HPDE6-E6E7 (cell line): ENCODE results near the gene CCDC91.
"Not testable (repeated sequence)": the region's sequence is repeated elsewhere in the genome, so short reads cannot be mapped to it uniquely, and the experiment has no call there.

ENCODE experiments used
- DNase-seq: peaks from one replicate; pipeline ENCODE4 v3.0.0; 2011; ENCODE audit warnings: missing footprints; ENCODE audit errors: extremely low spot score

CCDC91 gene

DNA sequence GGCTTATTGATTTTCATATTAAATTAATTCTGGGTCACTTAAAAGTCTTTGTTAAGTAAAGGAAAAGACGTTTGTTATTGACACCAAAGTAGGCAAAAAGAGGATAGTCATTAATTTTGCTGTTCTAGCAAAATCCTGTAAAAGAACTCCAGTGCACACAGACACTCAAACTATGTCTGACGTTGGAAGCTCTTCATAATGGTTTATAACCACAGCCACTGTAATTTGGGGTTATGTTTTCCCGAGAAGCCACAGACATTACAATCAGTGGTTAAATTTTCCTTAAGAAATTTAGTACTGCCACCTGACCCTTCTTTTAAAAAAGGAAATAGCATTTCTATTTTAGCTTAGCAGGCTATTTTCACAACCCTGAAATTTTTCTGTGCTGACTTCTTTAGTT is 267.5 kb downstream of the CCDC91 start:
- DNase-seq: no peak

- DNase-seq: no peak
Observed at GRCh38 chr12:28459481-28459880, 269.2 kb downstream of the CCDC91 start.

- DNase-seq: no peak
Observed at GRCh38 chr12:28460420-28461130, 270.3 kb downstream of the CCDC91 start.

GRCh38 chr12:28463396-28463795 is 273.1 kb downstream of the CCDC91 start:
- no peak for DNase-seq

DNA sequence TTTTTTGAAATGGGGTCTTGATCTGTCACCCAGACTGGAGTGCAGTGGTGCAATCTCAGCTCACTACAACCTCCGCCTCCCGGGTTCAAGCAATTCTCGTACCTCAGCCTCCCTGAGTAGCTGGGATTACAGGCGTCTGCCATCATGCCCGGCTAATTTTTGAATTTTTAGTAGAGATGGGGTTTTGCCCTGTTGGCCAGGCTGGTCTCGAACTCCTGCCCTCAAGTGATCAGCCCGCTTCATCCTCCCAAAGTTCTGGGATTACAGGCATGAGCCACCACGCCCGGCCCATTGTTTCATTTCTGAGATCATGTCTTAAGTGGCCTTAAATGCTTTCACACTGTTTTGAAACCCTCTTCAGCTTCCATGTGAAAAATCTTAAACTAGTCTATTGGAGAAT is 281.5 kb downstream of the CCDC91 start:
- DNase-seq: not testable (repeated sequence)

DNA sequence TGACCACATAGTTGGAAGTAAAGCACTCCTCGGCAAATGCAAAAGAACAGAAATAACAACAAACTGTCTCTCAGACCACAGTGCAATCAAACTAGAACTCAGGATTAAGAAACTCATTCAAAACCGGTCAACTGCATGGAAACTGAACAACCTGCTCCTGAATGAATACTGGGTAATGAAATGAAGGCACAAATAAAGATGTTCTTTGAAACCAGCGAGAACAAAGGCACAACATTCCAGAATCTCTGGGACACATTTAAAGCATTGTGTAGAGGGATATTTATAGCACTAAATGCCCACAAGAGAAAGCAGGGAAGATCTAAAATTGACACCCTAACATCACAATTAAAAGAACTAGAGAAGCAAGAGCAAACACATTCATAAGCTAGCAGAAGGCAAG is 285.9 kb downstream of the CCDC91 start:
- DNase-seq: not testable (repeated sequence)

DNA sequence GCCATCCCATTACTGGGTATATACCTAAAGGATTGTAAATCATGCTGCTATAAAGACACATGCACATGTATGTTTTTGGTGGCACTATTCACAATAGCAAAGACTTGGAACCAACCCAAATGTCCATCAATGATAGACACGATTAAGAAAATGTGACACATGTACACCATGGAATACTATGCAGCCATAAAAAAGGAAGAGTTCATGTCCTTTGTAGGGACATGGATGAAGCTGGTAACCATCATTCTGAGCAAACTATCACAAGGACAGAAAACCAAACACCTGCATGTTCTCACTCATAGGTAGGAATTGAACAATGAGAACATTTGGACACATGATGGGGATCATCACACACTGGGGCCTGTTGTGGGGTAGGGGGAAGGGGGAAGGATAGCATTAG is 288.8 kb downstream of the CCDC91 start:
- not testable (repeated sequence) for DNase-seq

DNA sequence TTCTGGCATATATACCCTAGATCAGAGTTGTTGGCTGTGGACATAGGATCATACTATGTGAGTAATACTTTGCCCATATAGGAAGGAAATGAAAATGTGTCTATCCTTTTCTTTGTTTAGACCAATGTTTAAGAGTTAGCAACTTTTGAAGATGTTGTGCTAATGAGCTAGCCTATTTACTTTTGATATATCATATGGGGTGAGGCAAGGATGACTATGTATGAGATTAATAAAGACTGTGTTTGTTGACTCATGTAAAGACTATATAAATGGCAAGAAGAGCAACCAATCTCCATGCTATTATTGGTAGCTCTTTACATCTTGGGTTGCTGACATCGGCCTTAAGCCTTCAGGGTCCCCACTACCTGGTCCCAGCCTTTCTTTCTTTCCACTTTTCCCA is 289.4 kb downstream of the CCDC91 start:
- no peak for DNase-seq

DNA sequence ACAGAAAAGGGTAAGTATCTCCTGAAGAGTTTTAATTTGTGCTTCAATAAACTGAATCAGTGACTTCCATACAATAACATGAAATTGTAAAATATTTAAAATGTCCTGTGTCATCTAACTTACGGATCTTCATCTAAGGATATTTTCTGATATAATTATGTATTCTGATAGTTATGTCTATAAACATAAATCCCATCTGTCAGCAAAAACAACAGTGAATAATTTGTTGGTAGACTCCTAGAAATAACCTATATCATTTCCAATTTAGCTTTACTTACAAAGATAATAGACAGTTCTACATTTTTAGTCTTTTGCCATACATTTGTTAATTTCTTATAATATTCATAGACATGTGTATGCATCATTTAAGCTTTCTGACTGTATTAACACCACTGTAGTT is 293.9 kb downstream of the CCDC91 start:
- DNase-seq: no peak

DNA sequence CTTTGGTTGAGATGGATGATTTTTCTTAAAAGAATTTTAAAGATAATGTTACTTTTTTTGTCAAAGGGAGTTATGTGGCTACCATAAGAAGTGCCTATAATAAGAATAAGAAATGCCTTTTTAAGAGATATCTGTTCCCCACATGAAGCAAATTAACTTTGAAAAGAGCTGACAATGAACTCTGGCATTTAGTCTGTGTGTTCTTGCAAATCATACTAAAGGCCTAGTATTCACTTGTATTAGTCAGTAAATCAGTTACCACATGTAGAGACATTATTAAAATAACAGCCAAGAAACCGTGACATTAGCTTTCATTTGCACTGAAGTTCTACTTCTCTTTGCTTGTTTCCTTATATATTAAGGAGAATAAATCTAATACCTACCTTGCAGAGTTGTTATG is 296.3 kb downstream of the CCDC91 start:
- DNase-seq: no peak

- DNase-seq: no peak
Observed at GRCh38 chr12:28489246-28489645, 299.0 kb downstream of the CCDC91 start.

DNA sequence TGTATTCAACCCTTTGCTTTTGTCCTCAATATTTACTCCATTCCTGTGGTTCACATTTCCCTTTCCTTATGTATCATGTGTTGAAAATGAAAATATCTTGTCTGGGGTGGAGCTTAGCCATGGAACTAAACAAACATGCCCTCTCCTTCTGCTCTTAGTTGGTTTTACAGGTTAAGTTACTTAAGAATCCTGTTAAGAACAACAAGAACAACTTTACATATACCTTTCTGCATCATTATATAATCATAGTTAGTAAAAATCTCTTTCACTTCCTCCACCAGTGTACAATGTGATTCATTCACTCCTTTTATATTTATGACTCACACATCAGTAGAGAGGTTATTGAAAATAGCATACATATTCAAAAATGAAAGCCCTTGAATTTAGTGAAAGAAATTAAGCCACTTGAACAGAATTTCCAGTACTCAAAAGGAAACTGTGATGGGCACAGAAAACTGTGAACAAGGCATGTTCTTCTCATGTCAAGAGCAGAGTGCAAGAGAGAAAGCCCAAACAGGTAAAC is 307.7 kb downstream of the CCDC91 start:
- peak; percentile 40 for DNase-seq

GRCh38 chr12:28498850-28499249 is 308.6 kb downstream of the CCDC91 start:
- DNase-seq: no peak

DNA sequence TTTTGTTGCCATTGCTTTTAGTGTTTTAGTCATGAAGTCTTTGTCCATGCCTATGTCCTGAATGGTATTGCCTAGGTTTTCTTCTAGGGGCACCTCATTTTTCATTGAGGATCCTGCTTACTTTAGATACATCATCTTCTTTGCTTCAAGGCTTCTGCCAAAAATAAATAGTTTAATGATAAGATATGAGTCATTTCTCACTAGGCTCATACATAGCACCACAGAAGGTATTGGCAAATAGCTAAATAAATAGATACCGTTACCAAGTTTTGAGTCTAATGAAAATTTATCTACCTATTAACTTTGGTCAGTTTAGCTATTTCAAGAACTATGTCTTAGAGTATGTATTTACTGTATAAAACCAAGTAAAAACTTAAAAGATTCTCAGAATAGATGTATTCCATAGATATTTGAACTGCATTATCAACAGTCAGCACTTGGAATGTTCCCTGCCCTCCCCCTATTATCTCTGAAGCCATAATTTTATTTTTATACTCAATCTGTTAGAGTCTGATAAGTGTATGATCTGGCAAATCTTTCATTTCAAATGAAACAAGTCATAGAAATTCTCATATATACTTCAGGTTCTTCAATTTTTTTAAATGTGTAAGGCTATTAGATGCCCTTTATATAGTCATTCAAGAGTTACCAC is 310.2 kb downstream of the CCDC91 start:
- no peak for DNase-seq

DNA sequence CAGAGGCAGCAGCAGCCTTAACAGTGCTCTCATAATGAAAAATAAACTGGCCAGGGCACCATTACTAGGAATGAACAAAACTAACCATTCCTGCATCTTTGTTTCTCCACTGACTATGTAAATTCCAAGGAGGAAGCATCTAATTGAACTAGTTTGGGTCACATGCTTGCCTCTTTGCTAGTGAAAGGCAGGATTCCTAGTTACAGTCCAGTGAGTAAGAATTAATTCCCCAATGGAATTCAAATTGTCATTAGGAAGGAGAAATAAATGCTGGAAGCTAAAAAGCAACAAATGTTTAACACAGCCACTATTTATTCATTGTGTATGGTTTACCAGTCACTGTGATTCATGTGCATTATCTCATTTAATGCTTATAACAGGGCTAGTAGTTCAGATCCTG is 316.0 kb downstream of the CCDC91 start:
- no peak for DNase-seq

GRCh38 chr12:28507033-28507432 is 316.8 kb downstream of the CCDC91 start:
- DNase-seq: no peak

DNA sequence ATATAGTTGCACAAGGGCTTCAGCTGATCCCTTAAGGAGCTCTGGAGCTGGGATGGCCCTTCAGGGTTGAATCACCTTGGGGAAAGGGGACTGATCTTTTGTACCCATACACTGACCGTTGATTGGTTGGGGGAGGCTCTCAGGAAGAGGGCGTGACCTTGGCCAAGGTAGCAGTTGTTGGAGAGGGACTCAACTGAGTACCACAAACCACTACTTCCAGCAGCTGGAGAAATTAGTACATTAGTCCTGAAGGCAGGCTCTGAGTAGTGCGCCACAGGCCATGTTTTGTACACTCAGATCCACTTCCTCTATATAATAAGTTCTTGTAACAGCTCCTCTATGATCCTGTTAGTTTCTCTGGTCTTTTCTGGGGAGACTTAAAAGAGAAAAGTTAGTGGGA is 317.6 kb downstream of the CCDC91 start:
- no peak for DNase-seq

- no peak for DNase-seq
Observed at GRCh38 chr12:28512406-28512805, 322.1 kb downstream of the CCDC91 start.

GRCh38 chr12:28512876-28513275 is 322.6 kb downstream of the CCDC91 start:
- no peak for DNase-seq

GRCh38 chr12:28513983-28514382 is 323.7 kb downstream of the CCDC91 start:
- DNase-seq: no peak

DNA sequence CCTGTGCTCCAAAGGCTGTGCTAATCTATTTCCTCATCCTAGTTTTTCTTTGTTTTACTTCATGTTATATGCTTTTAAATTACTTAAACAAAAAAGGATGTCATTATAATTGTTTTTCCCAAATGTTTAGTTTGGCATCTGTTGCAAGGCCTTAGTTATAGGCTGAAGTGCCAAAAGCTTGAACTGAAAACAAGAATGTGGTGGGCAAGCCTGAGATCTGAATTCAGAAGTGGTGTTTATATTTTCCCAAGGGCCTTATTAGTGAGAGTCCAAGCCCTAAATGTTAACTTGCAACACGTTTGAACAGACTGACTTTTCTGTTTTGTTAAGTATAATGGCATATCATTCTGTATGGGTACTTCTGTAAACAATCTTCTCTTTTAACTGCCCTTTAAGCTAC is 326.8 kb downstream of the CCDC91 start:
- no peak for DNase-seq

GRCh38 chr12:28527631-28528249 is 337.5 kb downstream of the CCDC91 start:
- no peak for DNase-seq

DNA sequence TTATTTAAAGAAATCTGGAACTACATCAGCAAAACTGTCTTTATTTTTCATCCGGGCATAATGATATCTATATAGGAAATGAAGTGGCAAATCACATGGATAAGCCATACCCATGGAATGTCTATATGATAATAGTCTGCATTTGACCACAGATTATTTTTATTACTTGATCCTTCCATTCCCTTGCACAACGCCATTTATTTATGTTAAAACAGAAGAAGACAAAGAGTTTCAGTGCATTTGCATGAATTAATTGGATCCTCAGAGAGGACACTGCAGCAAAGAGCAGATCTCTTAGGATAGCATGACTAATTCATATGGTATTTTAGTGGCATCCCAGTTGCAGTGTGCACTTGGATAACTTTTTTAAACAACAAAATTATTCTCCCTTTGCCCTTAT is 345.0 kb downstream of the CCDC91 start:
- no peak for DNase-seq
